ENCODE data around the gene CIPC.

DNA sequence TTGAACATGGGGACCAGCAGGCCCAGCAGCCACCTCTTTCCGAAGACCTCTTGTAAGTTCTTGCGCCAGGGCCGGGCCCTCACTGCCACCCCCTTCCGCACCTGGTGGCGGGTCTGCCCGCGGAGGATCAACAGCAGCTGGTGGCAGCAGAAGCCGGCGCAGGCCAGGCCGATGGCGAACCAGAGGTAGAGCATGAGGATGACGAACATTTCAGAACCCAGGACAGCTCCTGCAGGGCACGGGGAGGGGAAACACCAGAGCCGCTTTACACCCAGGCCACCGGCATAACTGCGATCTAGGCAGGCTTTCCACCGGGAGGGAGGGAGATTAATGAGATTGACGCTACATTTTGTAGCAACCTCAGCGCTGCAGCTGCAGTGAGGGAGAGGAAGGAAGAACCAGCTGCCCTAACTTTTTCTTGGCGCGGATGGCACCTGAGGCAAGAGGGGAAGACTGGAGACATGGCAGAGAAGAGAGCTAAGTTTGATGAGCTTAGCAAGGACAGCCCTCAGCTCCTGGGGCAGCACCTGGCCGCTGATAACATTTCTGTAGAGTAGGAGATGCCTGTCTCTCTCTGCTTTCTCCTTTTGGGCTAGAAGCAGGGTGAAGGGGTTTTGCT is 35.8 kb downstream of the CIPC start:
- TF ChIP-seq POLR2AphosphoS5 (IDR thresholded peaks at IDR 0.05; ENCODE audit: borderline replicate concordance, low read depth, low read length) (no peak), EZH2 (IDR thresholded peaks at IDR 0.05) (no peak), FOXP2 (optimal IDR thresholded peaks at IDR 0.05; ENCODE audit: control extremely low read depth, extremely low read length, insufficient read depth) (no peak)
